Skin epidermis (tissue), 12 donors: ENCODE results near the gene TMEM164.
"Not testable (repeated sequence)": the region's sequence is repeated elsewhere in the genome, so short reads cannot be mapped to it uniquely, and the experiment has no call there.

Source experiments
- H3K27ac ChIP-seq, 21 experiments: fragments of 200-600 bp; sonication (generic) in 11 of 21; one replicate each; pipeline ENCODE4 v1.5.0; 2020; ENCODE audit warnings: mild to moderate bottlenecking in 3 of 21, inconsistent platforms in 2 of 21, moderate library complexity in 2 of 21
- H3K4me3 ChIP-seq, 7 experiments: fragments of 200-600 bp; sonication (generic) in 2 of 7; one replicate each; pipeline ENCODE4 v1.5.0; 2020; ENCODE audit warnings: inconsistent platforms in 2 of 7, mild to moderate bottlenecking in 2 of 7, moderate library complexity in 1 of 7

Gene TMEM164

DNA sequence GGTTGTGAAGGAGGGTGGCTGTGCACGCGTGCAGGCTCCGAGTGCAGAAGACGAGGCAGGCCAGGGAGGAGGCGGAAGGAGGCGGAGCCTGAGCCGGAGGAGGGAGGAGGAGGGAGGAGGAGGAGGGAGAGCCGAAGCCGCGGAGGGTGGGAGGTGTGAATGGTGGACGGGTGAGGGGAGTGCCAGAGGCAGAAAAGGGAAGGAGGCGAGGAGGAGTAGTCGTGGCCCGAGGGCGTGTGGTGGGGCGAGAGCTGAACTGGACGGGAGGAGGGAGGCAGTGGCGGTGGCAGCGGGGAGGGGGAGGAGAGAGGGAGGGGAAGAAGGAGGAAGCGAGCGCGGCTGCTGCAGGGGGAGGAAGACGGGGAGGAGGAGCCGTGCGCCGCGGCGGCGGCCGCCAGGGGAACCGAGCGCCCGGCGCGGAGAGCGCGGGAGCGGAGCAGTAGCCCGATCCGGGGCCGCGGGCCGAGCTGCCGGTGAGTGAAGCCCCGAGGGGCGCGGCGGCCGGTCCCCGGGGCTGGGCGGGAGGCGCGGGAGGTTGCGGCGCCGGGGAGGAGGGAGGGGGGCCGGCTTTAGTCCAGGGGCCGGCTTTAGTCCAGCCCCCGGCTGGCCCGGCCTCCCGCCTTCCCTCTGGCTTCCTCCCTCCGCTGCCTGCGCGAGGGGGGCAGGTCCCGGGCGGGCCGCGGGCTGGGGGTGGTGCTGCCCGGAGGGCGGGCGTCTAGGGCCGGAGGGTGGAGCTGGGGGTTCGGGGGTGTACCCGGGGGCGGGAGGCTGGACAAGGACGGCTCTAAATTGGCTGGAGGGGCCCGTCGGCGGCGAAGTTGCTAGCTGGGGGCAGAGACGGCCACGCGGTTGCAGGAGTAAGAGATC lies at the start of gene TMEM164:
Gene TMEM164 (plus strand): TSS at position 815 of the 867 bp plus-strand sequence. CDS start 661 bp downstream, outside the sequence.
- peak within 1 kb of the TSS; percentile 44 to 63 (median 58) for H3K4me3 ChIP-seq
- peak within 1 kb of the TSS; percentile 74 to 95 (median 87) for H3K27ac ChIP-seq

DNA sequence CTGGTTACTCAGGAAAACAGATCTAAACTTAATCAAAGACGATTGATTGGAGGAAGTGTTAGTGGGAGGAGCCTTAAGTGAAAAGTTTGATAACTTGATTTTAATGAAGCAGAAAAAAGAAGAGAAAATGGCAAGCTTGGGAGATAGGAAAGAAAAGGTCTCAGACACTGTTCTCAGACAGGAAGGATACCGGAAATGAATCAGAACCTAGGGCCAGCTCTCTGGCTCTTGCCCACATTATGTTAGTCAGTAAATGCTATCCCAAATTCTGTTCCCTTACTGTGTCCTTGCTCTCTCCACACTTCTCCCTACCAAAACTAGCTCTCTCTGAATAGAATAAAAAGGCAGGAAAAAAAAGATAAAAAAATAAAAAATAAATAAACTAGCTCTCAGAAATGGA lies 48.6 kb upstream of the TMEM164 start:
- Histone ChIP-seq H3K27ac (no peak overlapping the region), H3K4me3 (no peak overlapping the region)

GRCh38 chrX:109954955-109955354 lies 48.0 kb upstream of the TMEM164 start:
- Histone ChIP-seq H3K4me3 (no peak overlapping the region), H3K27ac (peak overlapping the region in 1 of 21 experiments; percentile 1)

DNA sequence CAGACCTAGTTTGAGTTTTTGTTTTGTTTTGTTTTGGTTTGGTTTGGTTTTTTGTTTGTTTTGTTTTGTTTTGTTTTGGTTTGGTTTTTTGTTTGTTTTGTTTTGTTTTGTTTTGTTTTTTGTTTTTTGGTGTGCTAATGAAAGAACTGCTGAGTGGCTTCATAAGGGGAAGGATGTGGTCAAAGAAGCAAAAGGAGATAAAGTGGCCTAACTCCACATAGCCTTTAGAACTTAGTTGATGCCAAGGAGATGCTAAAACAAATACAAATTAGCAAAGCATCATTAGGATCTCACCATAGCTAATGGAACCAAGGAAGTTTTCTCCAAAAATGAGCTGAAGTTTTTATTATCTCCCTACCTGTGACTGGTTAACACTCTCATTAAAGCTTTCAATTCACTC lies 44.6 kb upstream of the TMEM164 start:
- no peak overlapping the region for H3K4me3 ChIP-seq
- H3K27ac ChIP-seq = no peak overlapping the region

- Histone ChIP-seq H3K4me3 (no peak overlapping the region), H3K27ac (no peak overlapping the region)
These were observed 43.5 kb upstream of the TMEM164 start for GRCh38 chrX:109959356-109959871.

DNA sequence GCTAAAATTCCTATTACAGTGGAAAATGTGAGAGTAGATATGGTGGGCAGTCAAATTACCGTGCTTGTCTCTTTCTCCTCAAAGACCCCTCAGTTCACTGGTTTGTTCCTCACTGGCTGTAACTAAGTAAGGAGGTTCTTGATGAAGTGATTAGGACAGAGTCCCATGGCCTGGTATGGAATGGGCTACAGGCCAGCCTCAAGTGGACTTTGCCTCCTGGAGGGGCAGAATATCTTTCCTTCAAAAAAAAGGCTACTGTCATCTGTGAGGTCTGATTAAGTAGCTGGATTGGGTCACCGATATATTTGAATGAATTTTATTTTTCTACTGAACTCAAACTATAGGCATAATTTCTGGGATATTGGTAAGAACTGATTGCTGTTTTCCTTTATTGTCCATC lies 38.5 kb upstream of the TMEM164 start:
- no peak overlapping the region for H3K27ac ChIP-seq

DNA sequence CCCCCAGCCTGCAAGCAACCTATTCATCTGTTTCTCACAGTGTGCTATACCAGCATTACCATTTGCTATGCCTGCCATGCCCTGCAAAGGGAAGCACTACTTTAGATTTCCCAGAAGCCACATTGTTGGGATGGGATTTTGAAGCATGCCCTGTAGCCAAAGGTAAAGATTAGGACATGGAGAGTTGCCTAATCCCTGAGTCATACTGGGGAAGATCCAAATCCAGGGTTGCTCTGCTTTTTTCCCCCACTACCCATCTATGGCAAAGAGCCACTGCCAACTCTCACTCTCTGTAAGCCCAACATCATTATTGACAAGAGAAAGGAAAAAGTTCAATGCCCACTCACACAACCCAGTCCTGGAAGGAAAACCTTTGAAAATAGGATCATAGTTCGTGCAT lies 36.7 kb upstream of the TMEM164 start:
- Histone ChIP-seq H3K4me3 (no peak overlapping the region), H3K27ac (no peak overlapping the region)

More for the DNA sequence above, 38.5 kb upstream of the TMEM164 start:
- no peak overlapping the region for H3K4me3 ChIP-seq

GRCh38 chrX:109967156-109967555 lies 35.8 kb upstream of the TMEM164 start:
- Histone ChIP-seq H3K4me3 (no peak overlapping the region), H3K27ac (no peak overlapping the region)

- not testable (repeated sequence) for H3K27ac ChIP-seq, H3K4me3 ChIP-seq
These were observed 32.1 kb upstream of the TMEM164 start for GRCh38 chrX:109970841-109971240.

DNA sequence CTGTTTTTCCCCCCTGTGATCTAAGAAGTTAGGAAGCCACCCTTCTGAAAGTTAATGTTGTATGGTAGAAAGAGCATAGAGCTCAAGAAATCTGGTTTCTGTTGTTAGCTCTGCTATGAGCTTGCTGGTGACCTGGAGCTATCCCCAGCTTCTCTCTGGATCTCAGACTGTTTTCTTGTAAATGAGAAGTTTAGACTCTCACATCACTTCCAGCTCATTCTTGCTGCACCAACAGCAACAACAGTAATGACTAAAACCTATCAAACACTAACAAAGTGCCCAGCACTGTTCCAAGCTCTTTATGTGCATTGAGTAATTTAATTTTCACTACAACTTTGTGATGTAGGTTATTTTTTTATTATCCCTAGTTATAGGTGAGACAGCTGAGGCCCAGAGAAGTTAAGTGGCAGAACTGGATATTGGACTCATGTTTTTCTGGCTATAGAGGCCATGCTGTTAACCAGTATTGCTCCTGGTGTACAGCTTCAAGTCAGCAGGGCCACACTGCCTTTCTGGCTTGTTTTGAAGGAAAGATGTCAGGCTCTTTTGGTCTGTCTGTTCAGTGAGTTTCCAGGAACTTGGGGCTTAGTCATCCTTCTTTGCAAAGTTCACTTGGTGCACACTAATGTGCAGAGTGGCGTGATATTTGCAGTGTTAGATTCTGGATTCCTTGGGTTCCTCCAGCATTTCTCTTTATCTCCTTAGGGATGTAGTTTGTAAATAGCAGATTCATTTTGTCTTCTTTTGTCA lies 27.8 kb upstream of the TMEM164 start:
- H3K27ac ChIP-seq = no peak overlapping the region
- no peak overlapping the region for H3K4me3 ChIP-seq

- H3K27ac ChIP-seq = not testable (repeated sequence)
These were observed 17.7 kb upstream of the TMEM164 start for GRCh38 chrX:109985210-109985609.

GRCh38 chrX:109987884-109988283 lies 15.0 kb upstream of the TMEM164 start:
- Histone ChIP-seq H3K4me3 (no peak overlapping the region), H3K27ac (no peak overlapping the region)

More at GRCh38 chrX:109985210-109985609, 17.7 kb upstream of the TMEM164 start:
- not testable (repeated sequence) for H3K4me3 ChIP-seq

DNA sequence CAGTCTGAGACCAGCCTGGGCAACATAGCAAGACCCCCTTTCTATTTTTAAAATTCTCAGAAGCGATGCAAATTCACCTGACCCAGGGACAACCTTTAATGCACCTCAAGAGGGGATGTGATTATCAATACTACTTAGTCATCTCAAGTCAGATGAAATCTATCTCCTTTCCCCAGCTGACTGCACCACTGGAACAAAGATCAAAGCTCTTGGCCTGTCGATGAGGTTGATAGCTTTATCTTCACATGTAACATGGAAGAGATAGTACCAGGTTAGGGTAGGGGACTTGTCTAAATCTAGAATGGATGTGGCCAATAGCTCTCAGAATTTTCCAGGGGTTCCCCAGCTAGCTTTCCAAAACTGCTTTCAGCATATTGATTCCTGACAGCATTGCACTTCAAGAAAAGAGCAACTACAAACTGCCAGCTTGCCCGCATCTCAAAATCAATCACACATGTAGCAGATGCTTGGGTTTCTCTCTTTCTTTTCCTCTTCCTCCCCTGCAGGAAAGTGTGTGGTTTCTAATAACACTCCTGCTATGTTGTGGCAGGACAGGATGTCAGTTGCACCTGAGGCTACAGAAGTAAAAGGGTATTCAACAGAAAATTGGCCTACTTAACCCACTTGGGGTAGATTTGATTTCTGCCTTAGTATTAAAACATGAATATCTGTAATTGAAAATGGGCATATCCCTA lies 12.2 kb upstream of the TMEM164 start:
- H3K27ac ChIP-seq = no peak overlapping the region
- no peak overlapping the region for H3K4me3 ChIP-seq

DNA sequence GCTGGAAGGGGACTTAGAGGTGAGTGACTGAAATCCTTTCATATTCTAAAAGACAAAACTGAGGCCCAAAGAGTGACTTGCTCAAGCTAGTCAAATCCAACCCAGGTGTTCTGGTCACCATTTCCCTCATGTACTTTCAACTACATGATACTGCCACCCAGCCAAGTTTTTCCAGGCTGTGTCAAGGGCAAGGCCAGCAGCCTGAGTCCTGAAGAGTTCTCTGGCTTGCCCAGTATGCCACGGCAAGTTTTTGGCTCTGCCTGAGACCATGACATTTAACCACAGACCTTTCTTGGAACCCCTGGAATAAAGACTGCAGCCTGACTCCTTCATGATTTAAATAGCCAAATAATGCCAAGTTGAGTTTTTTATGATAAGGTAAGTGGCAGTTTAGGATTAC lies 10.7 kb upstream of the TMEM164 start:
- no peak overlapping the region for H3K4me3 ChIP-seq
- no peak overlapping the region for H3K27ac ChIP-seq

GRCh38 chrX:109995155-109995554 lies 7.8 kb upstream of the TMEM164 start:
- Histone ChIP-seq H3K4me3 (no peak overlapping the region), H3K27ac (no peak overlapping the region)

GRCh38 chrX:109997786-109998452 lies 5.0 kb upstream of the TMEM164 start:
- Histone ChIP-seq H3K4me3 (no peak overlapping the region), H3K27ac (no peak overlapping the region)

DNA sequence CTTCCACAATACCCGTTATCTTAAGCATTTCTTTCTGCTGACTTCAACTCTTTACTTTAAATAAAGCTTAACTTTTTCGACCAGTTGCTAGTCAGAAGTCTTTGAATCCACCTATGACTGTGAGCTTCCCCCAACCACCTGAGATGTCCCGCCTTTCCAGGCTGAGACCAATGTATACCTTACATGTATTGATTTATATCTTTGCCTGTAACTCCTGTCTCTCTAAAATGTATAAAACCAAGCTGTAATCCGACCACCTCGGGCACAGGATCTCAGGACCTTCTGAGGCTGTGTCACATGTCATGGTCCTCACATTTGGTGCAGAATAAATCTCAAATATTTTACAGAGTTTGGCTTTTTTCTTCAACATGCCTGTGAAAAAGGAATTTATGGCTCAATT lies 2.9 kb upstream of the TMEM164 start:
- Histone ChIP-seq H3K27ac (no peak overlapping the region), H3K4me3 (no peak overlapping the region)

GRCh38 chrX:110000847-110001713 lies 1.8 kb upstream of the TMEM164 start:
- Histone ChIP-seq H3K27ac (peak overlapping the region in 3 of 21 experiments; percentile 26 to 95 (median 86)), H3K4me3 (no peak overlapping the region)
